Panc1 (cell line): ENCODE measurements around the gene RAB3IL1. TPM values are rescaled to one million over a fixed set of nuclear protein-coding genes. Genes with fewer than 3 reads are reported as not detected.

Experiments used
- ATAC-seq: fragments of 200-7000 bp; cut with Tn5 transposase; 2 replicates; pipeline ENCODE4 v1.9.1; 2020; ENCODE audit warnings: mild to moderate bottlenecking, moderate library complexity
- BruUV-seq: library from RNA; stranded (reverse); fragments of 400-500 nt; replicated peaks from 2 replicates; lab custom pipeline; 2021; lab: Mats Ljungman, UMichigan
- CTCF ChIA-PET: fragments of 300-600 bp; sonication (Branson Sonifier 250); formaldehyde crosslinking; loops from one replicate; lab custom pipeline; 2022; ENCODE audit warnings: antibody characterized with exemption; lab: Charles Lee
- POLR2A ChIA-PET: fragments of 300-600 bp; sonication (Branson Sonifier 250); formaldehyde crosslinking; loops from one replicate; lab custom pipeline; 2022; ENCODE audit warnings: antibody characterized with exemption; lab: Charles Lee
- DNase-seq: peaks from one replicate; pipeline ENCODE4 v3.0.0-alpha.2; 2010; ENCODE audit warnings: low read depth, low spot score
- H3K27ac ChIP-seq: 2 replicates; pipeline ENCODE4 v1.5.1; 2011; ENCODE audit warnings: mild to moderate bottlenecking, low read length, inconsistent platforms
- H3K27me3 ChIP-seq: fragments of 200-500 bp; sonication (Bioruptor generic); 2 replicates; pipeline ENCODE4 v1.6.0; 2014; ENCODE audit warnings: low read length, inconsistent platforms; ENCODE audit not compliant: control insufficient read depth, insufficient read depth
- H3K36me3 ChIP-seq: fragments of 200-500 bp; sonication (Bioruptor generic); 2 replicates; pipeline ENCODE4 v1.5.1; 2014; ENCODE audit warnings: inconsistent platforms, mild to moderate bottlenecking, low read length, moderate library complexity; ENCODE audit not compliant: control insufficient read depth, insufficient read depth
- H3K4me1 ChIP-seq: 2 replicates; pipeline ENCODE4 v1.5.1; 2011; ENCODE audit warnings: inconsistent platforms, mild to moderate bottlenecking, low read length, moderate library complexity; ENCODE audit not compliant: control insufficient read depth, insufficient read depth
- H3K4me3 ChIP-seq, 2 experiments: 2 replicates each; pipeline ENCODE4 v1.5.1; 2011 to 2012; ENCODE audit warnings: low read depth in 2 of 2, low read length in 2 of 2, mild to moderate bottlenecking in 2 of 2, inconsistent platforms in 1 of 2, moderate library complexity in 1 of 2
- H3K9me3 ChIP-seq: fragments of 200-500 bp; sonication (Bioruptor generic); 2 replicates; pipeline ENCODE4 v1.5.1; 2014; ENCODE audit warnings: low read depth, mild to moderate bottlenecking, inconsistent platforms, low read length, moderate library complexity; ENCODE audit not compliant: control insufficient read depth, insufficient read depth
- POLR2AphosphoS5 ChIP-seq: IDR thresholded peaks from 2 replicates; pipeline ENCODE4 v1.6.1; 2012; ENCODE audit warnings: mild to moderate bottlenecking, low read depth, low read length, moderate library complexity
- SIN3A ChIP-seq: IDR thresholded peaks from 2 replicates; pipeline ENCODE4 v1.6.1; 2012; ENCODE audit warnings: low read depth, mild to moderate bottlenecking, low read length, moderate library complexity, borderline replicate concordance; ENCODE audit not compliant: insufficient read depth
- TCF7L2 ChIP-seq: IDR thresholded peaks from 2 replicates; pipeline ENCODE4 v1.6.1; 2011; ENCODE audit warnings: mild to moderate bottlenecking, low read depth, low read length, inconsistent platforms
- in situ Hi-C: cut with HindIII; loops from 2 replicates; pipeline ENCODE4 v1.10.0; 2016; ENCODE audit warnings: low sequenced_read_pairs, low pct_unique_long_range_greater_than_20kb
- intact Hi-C: fragments of 100-400 bp; cut with micrococcal nuclease; formaldehyde crosslinking; loops from one replicate; pipeline ENCODE4 v1.10.0; 2022; ENCODE audit not compliant: unreplicated experiment
- total RNA-seq: library from RNA; stranded (reverse); gene quantifications from one replicate; pipeline ENCODE4 v1.2.1, GENCODE V29; 2021; ENCODE audit not compliant: unreplicated experiment
- TF ChIP-seq, protein P1 (sequence below): fragments of 450-650 bp; IDR thresholded peaks from 2 replicates; pipeline ENCODE4 v1.5.1; 2017; ENCODE audit warnings: mild to moderate bottlenecking
- TF ChIP-seq, protein P2 (sequence below), 2 experiments: IDR thresholded peaks; 2 replicates each; pipeline ENCODE4 v1.6.1; 2011 to 2012; ENCODE audit warnings: low read depth in 2 of 2, control low read depth in 1 of 2, low read length in 1 of 2, mild to moderate bottlenecking in 1 of 2, moderate library complexity in 1 of 2; ENCODE audit not compliant: insufficient read depth in 1 of 2

The RAB3IL1 gene
- total RNA-seq, 1 experiment from 2014 or later, result 8.9 TPM

DNA sequence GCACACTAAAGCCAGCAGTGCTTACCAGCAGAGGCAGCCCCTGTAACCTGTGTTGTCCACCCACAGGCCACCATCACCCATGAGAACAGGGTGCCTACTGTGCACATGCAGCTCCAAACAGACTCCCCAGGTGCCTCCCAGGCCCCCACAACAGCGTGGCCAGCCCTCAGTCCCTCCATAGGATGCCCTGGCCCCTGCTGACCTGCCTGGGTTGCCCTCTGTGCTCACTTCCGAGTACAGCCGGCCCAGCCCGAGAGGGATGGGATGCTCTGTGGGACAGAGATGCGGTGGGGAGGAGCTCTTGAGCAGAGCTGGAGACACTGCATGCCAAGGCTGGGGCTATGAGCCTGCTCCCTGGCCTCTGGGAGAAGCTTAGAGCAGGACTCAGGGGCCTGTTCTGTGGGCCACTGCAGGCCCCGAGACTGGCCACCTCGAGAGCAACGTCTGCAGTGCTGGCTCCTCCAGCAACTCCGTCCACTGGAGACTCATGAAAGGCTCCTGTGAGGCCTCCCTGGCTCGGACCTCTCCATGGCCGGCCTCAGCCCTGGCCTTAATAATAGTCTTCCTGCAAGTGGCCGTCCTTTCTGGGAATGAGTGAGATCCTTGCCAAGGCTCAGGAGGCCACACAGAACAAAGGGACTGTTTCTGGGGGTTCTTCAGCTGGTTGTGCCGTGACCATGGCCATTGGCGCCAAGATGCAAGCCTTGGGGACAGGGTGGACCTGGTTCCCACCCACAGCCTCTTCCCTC is 62.2 kb downstream of the RAB3IL1 start:
- ChIA-PET POLR2A (interaction anchor here (0.7 kb wide), 1 partner anchor 189 kb away, joined by 3 read pairs; no protein-coding TSS in a partner anchor), CTCF (no interaction called here)
- peaks cover 2% of the 10 kb centered on the region; the same call in 1 of the 2 replicates for H3K36me3 ChIP-seq
- ATAC-seq (no peak), DNase-seq (no peak)
- intact Hi-C loops, result no loop called here
- no peak overlapping the region for H3K4me3 ChIP-seq
- no peaks in the 10 kb centered on the region for H3K9me3 ChIP-seq
- H3K27ac ChIP-seq, result no peak overlapping the region
- BruUV-seq, result no TSS peak
- H3K4me1 ChIP-seq, result peaks cover 4% of the 10 kb centered on the region; the same call in 1 of the 2 replicates
- H3K27me3 ChIP-seq, result no peaks in the 10 kb centered on the region
- TF ChIP-seq SIN3A (no peak), POLR2AphosphoS5 (no peak)
- TF ChIP-seq, protein P1, sequence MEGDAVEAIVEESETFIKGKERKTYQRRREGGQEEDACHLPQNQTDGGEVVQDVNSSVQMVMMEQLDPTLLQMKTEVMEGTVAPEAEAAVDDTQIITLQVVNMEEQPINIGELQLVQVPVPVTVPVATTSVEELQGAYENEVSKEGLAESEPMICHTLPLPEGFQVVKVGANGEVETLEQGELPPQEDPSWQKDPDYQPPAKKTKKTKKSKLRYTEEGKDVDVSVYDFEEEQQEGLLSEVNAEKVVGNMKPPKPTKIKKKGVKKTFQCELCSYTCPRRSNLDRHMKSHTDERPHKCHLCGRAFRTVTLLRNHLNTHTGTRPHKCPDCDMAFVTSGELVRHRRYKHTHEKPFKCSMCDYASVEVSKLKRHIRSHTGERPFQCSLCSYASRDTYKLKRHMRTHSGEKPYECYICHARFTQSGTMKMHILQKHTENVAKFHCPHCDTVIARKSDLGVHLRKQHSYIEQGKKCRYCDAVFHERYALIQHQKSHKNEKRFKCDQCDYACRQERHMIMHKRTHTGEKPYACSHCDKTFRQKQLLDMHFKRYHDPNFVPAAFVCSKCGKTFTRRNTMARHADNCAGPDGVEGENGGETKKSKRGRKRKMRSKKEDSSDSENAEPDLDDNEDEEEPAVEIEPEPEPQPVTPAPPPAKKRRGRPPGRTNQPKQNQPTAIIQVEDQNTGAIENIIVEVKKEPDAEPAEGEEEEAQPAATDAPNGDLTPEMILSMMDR, result no peak
- in situ Hi-C loops, result no loop called here

DNA sequence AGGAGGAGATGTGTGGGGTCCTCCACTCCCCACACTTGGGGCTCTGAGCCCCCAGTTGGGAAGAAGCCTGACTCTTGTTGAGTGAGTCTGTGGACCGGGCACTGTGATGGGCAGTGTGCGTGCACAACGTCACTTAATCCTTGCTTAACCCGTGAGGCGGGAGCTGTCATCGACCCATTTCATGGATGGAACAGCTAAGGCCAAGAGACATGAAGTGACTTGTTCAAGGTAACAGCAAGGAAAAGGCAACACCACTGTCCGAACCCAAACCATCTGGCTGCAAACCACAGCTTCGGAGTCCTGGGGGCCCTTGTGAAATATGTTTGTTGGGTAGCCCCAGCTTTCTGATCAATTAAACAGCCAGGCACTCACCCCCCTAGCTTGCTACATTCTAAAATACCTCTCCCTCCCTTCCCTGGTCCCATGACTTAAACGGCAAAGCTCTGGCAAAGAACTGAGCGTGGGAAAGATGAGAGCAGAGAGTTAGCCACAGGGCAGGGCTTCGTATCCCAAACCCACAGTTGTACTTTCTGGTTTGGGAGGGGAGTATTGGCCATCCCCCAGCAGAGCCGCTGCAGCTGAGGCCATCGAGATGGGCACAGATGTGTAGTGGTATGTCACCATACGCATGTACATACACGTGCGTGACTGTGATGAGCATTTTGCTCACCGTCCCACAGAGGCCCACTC is 63.0 kb downstream of the RAB3IL1 start:
- H3K9me3 ChIP-seq, result no peaks in the 10 kb centered on the region
- TF ChIP-seq, protein P2, sequence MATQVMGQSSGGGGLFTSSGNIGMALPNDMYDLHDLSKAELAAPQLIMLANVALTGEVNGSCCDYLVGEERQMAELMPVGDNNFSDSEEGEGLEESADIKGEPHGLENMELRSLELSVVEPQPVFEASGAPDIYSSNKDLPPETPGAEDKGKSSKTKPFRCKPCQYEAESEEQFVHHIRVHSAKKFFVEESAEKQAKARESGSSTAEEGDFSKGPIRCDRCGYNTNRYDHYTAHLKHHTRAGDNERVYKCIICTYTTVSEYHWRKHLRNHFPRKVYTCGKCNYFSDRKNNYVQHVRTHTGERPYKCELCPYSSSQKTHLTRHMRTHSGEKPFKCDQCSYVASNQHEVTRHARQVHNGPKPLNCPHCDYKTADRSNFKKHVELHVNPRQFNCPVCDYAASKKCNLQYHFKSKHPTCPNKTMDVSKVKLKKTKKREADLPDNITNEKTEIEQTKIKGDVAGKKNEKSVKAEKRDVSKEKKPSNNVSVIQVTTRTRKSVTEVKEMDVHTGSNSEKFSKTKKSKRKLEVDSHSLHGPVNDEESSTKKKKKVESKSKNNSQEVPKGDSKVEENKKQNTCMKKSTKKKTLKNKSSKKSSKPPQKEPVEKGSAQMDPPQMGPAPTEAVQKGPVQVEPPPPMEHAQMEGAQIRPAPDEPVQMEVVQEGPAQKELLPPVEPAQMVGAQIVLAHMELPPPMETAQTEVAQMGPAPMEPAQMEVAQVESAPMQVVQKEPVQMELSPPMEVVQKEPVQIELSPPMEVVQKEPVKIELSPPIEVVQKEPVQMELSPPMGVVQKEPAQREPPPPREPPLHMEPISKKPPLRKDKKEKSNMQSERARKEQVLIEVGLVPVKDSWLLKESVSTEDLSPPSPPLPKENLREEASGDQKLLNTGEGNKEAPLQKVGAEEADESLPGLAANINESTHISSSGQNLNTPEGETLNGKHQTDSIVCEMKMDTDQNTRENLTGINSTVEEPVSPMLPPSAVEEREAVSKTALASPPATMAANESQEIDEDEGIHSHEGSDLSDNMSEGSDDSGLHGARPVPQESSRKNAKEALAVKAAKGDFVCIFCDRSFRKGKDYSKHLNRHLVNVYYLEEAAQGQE (IDR thresholded peaks at IDR 0.05; ENCODE audit: insufficient read depth in 1 of 2, low read depth in 2 of 2, low read length in 1 of 2), result no peak
- TF ChIP-seq TCF7L2 (no peak), SIN3A (no peak), POLR2AphosphoS5 (no peak)
- TF ChIP-seq, protein P1, result no peak
- BruUV-seq, result no TSS peak
- CTCF ChIA-PET, result no interaction called here
- peaks cover 2% of the 10 kb centered on the region; the same call in 1 of the 2 replicates for H3K36me3 ChIP-seq
- H3K27ac ChIP-seq, result no peak overlapping the region
- in situ Hi-C loops, result no loop called here
- H3K4me3 ChIP-seq, result no peak overlapping the region
- ATAC-seq (no peak), DNase-seq (no peak)
- H3K4me1 ChIP-seq, result peaks cover 4% of the 10 kb centered on the region; the same call in 1 of the 2 replicates
- no peaks in the 10 kb centered on the region for H3K27me3 ChIP-seq
- POLR2A ChIA-PET, result interaction anchor here (0.7 kb wide), 1 partner anchor 190 kb away, joined by 3 read pairs; no protein-coding TSS in a partner anchor
- intact Hi-C loops, result no loop called here
